PC-9 (cell line): ENCODE data around the gene FBH1. TPM values are rescaled to one million over a fixed set of nuclear protein-coding genes. Genes with fewer than 3 reads are reported as not detected.

Source experiments
- BruUV-seq: library from RNA; stranded (reverse); fragments of 400-500 nt; replicated peaks from 2 replicates; lab custom pipeline; 2021; lab: Mats Ljungman, UMichigan
- CTCF ChIA-PET: fragments of 300-600 bp; sonication (Branson Sonifier 250); formaldehyde crosslinking; loops from one replicate; lab custom pipeline; 2022; ENCODE audit warnings: antibody characterized with exemption; lab: Charles Lee
- POLR2A ChIA-PET: fragments of 300-600 bp; sonication (Branson Sonifier 250); formaldehyde crosslinking; loops from one replicate; lab custom pipeline; 2022; ENCODE audit warnings: antibody characterized with exemption; ENCODE audit not compliant: unreplicated experiment; lab: Charles Lee
- DNase-seq, 2 experiments: peaks; one replicate each; pipeline versions ENCODE4 v3.0.0 to v3.0.0-alpha.2; 2015 to 2022; ENCODE audit warnings: mixed read lengths in 1 of 2
- H2AFZ ChIP-seq: fragments of 200-600 bp; sonication (generic); 2 replicates; pipeline ENCODE4 v1.8.1; 2017; ENCODE audit warnings: antibody characterized with exemption
- H3F3A ChIP-seq: fragments of 200-600 bp; sonication (generic); 2 replicates; pipeline ENCODE4 v1.8.1; 2017; ENCODE audit warnings: antibody characterized with exemption, mild to moderate bottlenecking, low read depth; ENCODE audit not compliant: insufficient read depth
- H3K27ac ChIP-seq: fragments of 200-600 bp; sonication (generic); 2 replicates; pipeline ENCODE4 v1.6.1; 2016; ENCODE audit warnings: mixed run types
- H3K27me3 ChIP-seq: fragments of 200-600 bp; sonication (generic); 2 replicates; pipeline ENCODE4 v1.6.1; 2016; ENCODE audit warnings: low read depth, mixed run types; ENCODE audit not compliant: insufficient read depth
- H3K36me3 ChIP-seq: fragments of 200-600 bp; sonication (generic); 2 replicates; pipeline ENCODE4 v1.6.1; 2016; ENCODE audit warnings: low read depth, mixed run types
- H3K4me1 ChIP-seq: fragments of 200-600 bp; sonication (generic); replicated peaks from 2 replicates; pipeline ENCODE4 v1.6.1; 2016; ENCODE audit warnings: mixed run types; ENCODE audit not compliant: insufficient read depth
- H3K4me2 ChIP-seq: fragments of 200-600 bp; sonication (generic); 2 replicates; pipeline ENCODE4 v1.6.1; 2017; ENCODE audit warnings: mixed run types
- H3K4me3 ChIP-seq: fragments of 200-600 bp; sonication (generic); 2 replicates; pipeline ENCODE4 v1.6.1; 2016; ENCODE audit warnings: mixed run types
- H3K79me2 ChIP-seq: fragments of 200-600 bp; sonication (generic); 2 replicates; pipeline ENCODE4 v1.6.1; 2017; ENCODE audit warnings: low read depth, mixed run types
- H3K9me2 ChIP-seq: fragments of 200-600 bp; sonication (generic); 2 replicates; pipeline ENCODE4 v1.8.1; 2017; ENCODE audit warnings: mild to moderate bottlenecking; ENCODE audit not compliant: insufficient read depth
- H3K9me3 ChIP-seq: fragments of 200-600 bp; sonication (generic); 2 replicates; pipeline ENCODE4 v1.8.1; 2016; ENCODE audit warnings: low read depth; ENCODE audit not compliant: insufficient read depth
- H4K20me1 ChIP-seq: fragments of 200-600 bp; sonication (generic); 2 replicates; pipeline ENCODE4 v1.8.1; 2017; ENCODE audit not compliant: insufficient read depth
- CTCF ChIP-seq: fragments of 200-600 bp; sonication (generic); conservative IDR thresholded peaks from 2 replicates; pipeline ENCODE4 v1.6.1; 2017; ENCODE audit warnings: mixed run types, antibody characterized with exemption, mild to moderate bottlenecking, moderate library complexity
- EZH2 ChIP-seq: fragments of 200-600 bp; sonication (generic); IDR thresholded peaks from 2 replicates; pipeline ENCODE4 v1.8.0; 2017; ENCODE audit warnings: antibody characterized with exemption, low read depth
- intact Hi-C: fragments of 100-400 bp; cut with micrococcal nuclease; formaldehyde crosslinking; loops from one replicate; pipeline ENCODE4 v1.10.0; 2022; ENCODE audit not compliant: unreplicated experiment
- total RNA-seq: library from RNA; stranded (reverse); gene quantifications from 2 replicates; pipeline ENCODE4 v1.2.3, GENCODE V29; 2021

FBH1 gene
- total RNA-seq, 1 experiment from 2014 or later = 68.0 TPM

DNA sequence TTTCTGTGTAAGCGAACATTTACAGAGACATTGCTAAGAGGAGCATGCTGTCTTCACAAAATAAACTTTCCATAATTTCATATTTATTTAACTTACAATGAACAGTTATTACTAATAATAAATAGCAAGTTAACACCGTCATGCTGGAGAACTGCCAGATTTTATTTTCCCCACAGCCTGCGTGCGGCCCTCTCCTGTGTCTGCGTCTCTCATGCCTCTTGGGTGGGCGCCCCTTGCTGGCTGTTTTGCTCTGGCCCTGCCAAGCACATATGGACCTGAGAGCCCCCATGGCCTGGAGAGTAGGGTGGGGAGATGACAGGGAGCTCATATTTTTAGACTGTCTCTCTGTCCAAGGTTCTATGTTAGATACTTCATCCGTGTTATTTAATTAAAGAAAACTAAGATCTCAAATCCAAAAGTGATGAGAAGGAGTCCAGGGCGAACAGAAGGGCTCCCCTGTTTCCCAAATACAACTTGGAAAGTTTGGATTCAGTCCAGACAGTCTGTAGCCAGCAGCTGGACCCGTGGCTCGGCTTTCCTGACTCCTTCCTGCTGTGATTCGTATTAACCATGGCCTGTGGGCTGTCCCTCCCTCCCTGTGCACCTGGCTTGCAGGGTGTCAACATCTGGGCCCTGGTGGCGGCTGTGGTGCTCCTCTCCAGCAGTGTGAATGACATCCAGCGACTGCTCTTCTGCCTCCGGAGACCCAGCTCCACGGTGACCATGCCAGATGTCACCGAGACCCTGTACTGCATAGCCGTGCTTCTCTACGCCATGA lies 20.5 kb downstream of the FBH1 start:
- ChIA-PET CTCF (no interaction called here), POLR2A (no interaction called here)
- no peaks in the 10 kb centered on the region for H3F3A ChIP-seq
- no peaks in the 10 kb centered on the region for H3K36me3 ChIP-seq
- DNase-seq = no peak
- no peak overlapping the region for H3K4me2 ChIP-seq
- H3K9me3 ChIP-seq = no peaks in the 10 kb centered on the region
- BruUV-seq = no TSS peak
- no peaks in the 10 kb centered on the region for H3K27me3 ChIP-seq
- no peaks in the 10 kb centered on the region for H3K79me2 ChIP-seq
- no peak overlapping the region for H3K27ac ChIP-seq
- H3K4me1 ChIP-seq = no peaks in the 10 kb centered on the region
- no peaks in the 10 kb centered on the region for H4K20me1 ChIP-seq
- TF ChIP-seq EZH2 = no peak
- intact Hi-C loops = no loop called here
- no peak overlapping the region for H2AFZ ChIP-seq
- no peak overlapping the region for H3K4me3 ChIP-seq
- no peaks in the 10 kb centered on the region for H3K9me2 ChIP-seq

GRCh38 chr10:5911670-5912069 lies 21.6 kb downstream of the FBH1 start:
- Histone ChIP-seq H3K27me3 (no peaks in the 10 kb centered on the region), H4K20me1 (no peaks in the 10 kb centered on the region), H2AFZ (no peak overlapping the region), H3K4me1 (no peaks in the 10 kb centered on the region), H3K9me3 (no peaks in the 10 kb centered on the region), H3F3A (no peaks in the 10 kb centered on the region), H3K4me3 (no peak overlapping the region), H3K4me2 (no peak overlapping the region), H3K79me2 (no peaks in the 10 kb centered on the region), H3K27ac (no peak overlapping the region), H3K9me2 (no peaks in the 10 kb centered on the region), H3K36me3 (no peaks in the 10 kb centered on the region)
- BruUV-seq = no TSS peak
- no peak for DNase-seq
- intact Hi-C loops = no loop called here
- CTCF ChIA-PET = no interaction called here
- POLR2A ChIA-PET = no interaction called here
- TF ChIP-seq CTCF (no peak), EZH2 (no peak)

GRCh38 chr10:5913736-5914135 lies 23.7 kb downstream of the FBH1 start:
- no peak for TF ChIP-seq EZH2
- Histone ChIP-seq H3K27me3 (no peaks in the 10 kb centered on the region), H4K20me1 (no peaks in the 10 kb centered on the region), H2AFZ (no peak overlapping the region), H3F3A (no peaks in the 10 kb centered on the region), H3K4me2 (no peak overlapping the region), H3K27ac (no peak overlapping the region), H3K9me2 (no peaks in the 10 kb centered on the region), H3K4me3 (no peak overlapping the region), H3K79me2 (no peaks in the 10 kb centered on the region), H3K36me3 (no peaks in the 10 kb centered on the region), H3K9me3 (no peaks in the 10 kb centered on the region), H3K4me1 (no peaks in the 10 kb centered on the region)
- ChIA-PET POLR2A (no interaction called here), CTCF (no interaction called here)
- no TSS peak for BruUV-seq
- DNase-seq = no peak
- intact Hi-C loops = no loop called here

- Histone ChIP-seq H3K36me3 (no peaks in the 10 kb centered on the region), H3K27me3 (no peaks in the 10 kb centered on the region), H3K4me2 (no peak overlapping the region), H3K9me3 (no peaks in the 10 kb centered on the region), H3F3A (no peaks in the 10 kb centered on the region), H3K27ac (no peak overlapping the region), H3K79me2 (no peaks in the 10 kb centered on the region), H4K20me1 (no peaks in the 10 kb centered on the region), H3K4me3 (no peak overlapping the region), H3K9me2 (no peaks in the 10 kb centered on the region), H3K4me1 (no peaks in the 10 kb centered on the region), H2AFZ (no peak overlapping the region)
- DNase-seq = no peak
- BruUV-seq = no TSS peak
- intact Hi-C loops = no loop called here
- no peak for TF ChIP-seq EZH2
- no peak for TF ChIP-seq CTCF
- CTCF ChIA-PET = no interaction called here
- POLR2A ChIA-PET = no interaction called here
These were observed 25.4 kb downstream of the FBH1 start for GRCh38 chr10:5915451-5915850.
